Measurements from ENCODE around the gene HTR3D.
A peak's percentile ranks its signal among the peaks of the same experiment; 100 is the strongest.
"Not testable (repeated sequence)": the region's sequence is repeated elsewhere in the genome, so short reads cannot be mapped to it uniquely, and the experiment has no call there.

Gene HTR3D

DNA sequence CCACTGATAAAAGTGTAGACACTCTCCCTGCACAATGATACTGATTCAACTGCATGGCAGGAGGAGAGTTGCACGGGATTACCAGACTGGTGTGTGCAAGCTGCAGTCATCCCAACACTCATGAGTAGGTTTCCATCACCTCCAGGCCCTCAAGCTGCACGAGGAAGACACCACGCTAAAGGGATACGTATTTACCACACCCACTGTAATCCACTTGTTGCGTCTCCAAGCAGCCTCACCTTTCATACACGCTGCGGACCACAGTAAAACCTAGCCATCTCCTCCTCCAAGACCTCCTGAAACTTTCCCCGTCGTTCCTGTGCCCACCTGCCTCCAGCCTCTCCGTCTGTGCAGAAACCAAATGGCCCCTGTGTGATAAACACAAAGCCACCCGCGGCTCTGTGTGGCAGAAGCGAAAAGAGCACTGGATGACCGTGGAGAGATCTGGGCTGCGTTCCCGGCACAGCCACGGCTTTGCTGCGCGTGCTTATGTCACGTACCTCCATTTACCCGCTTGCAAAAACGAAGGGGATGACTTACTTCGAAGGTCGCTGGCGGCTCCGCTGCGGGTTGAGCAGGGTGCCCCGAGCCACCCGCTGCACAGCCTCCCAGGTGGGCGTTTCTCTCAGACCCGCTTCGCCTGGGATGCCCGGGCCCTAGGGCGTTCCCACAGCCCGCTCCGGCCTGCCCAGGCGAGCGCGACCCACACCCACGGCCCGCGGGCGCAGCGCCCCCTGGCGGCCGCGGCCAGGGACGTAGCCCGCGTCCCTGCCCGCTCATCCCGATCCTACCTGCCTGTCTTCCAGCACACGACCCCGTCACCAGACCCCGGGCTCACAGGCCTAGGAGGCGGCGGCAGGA lies 14.5 kb upstream of the HTR3D start:
- peak; percentile 56 to 64 for DNase-seq

GRCh38 chr3:184017672-184018423 lies 13.7 kb upstream of the HTR3D start, which contains the start of gene ABCC5:
Gene ABCC5 (minus strand): TSS chr3:184017884. CDS start chr3:184014392, 3,492 bp downstream.
- DNase-seq, result peak; percentile 86 to 88

DNA sequence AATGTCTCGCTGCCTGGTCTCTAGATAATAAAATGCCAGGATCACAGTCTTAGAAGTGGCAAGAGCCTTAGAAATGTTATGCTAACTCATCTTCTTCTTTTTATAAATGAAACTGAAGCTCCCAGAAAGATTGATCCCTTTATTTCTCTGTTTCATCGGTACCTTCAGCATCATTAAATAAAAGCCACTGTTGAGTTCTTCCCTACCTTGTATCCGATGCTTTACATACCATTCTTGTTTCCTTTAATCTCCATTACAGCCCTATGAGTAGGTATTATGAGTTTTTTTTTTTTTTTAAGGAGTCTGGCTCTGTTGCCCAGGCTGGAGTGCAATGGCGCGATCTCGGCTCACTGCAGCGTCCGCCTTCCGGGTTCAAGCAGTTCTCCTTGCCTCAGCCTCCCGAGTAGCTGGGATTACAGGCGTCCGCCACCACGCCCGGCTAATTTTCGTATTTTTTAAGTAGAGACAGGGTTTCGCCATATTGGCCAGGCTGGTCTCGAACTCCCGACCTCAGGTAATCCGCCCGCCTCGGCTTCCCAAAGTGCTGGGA lies 13.0 kb upstream of the HTR3D start:
- no peak for DNase-seq

DNA sequence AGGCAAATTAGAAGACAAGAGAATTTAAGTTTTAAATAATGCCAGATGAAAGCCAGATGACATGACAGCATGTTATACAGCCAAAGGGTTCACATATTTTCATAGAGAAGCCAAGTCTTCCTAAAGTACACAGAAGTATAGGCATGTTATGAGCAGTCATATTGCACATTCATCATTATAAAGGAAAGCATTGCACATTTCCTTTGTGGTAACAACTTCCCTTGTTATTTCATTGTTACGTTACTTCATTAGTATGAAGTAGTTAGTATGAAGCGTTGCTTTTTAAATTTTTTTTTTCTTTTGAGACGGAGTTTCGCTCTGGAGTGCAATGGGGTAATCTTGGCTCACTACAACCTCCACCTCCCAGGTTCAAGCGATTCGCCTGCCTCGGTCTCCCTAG lies 9.2 kb upstream of the HTR3D start:
- DNase-seq, result no peak

DNA sequence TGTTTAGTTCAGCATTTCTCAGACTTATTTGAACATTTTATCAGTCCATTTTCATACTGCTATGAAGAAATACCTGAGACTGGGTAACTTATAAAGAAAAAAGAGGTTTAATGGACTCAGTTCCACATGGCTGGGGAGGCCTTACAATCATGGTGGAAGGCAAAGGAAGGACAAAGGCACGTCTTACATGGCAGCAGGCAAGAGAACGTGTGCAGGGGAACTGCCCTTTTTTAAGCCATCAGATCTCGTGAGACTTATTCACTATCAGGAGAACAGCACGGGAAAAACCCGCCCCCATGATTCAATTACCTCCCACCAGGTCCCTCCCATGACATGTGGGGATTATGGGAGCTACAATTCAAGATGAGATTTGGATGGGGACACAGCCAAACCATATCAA lies 6.3 kb upstream of the HTR3D start:
- DNase-seq, result not testable (repeated sequence)

GRCh38 chr3:184028275-184028890 lies 3.2 kb upstream of the HTR3D start:
- not testable (repeated sequence) for DNase-seq

DNA sequence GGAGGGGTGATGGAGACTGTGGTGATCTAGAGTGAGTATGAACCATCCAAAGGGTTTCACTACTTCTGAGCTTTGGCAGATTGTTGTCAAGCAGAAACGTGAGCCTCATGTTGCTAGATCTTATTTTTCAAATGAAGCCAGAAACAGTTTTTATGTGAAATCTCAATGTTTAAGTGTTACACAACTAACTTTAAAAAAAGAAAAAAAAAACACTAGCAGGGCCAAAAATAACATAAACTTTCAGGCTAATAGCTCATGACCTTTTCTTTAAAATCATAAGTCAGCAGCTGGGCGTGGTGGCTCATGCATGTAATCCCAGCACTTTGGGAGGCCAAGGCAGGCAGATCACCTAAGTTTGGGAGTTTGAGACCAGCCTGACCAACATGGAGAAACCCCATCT lies 2.1 kb upstream of the HTR3D start:
- DNase-seq, result no peak

DNA sequence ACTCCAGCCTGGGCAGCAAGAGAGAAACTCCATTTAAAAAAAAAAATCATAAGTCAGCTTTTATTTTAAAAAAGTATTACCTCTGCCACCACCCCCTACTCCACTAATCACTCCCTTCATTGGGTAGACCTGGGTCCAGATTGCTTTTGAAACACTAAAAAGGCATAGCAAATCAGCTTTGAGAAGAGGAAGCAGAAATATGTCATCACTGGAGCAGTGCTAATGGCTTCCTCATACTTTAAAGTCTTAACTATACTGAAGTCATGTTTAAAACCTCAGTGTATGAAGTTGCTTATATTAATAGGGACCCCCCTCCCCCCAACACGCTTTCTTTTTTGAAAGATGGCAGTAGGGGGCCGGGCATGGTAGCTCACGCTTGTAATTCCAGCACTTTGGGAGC lies 1.0 kb upstream of the HTR3D start:
- DNase-seq, result no peak

DNA sequence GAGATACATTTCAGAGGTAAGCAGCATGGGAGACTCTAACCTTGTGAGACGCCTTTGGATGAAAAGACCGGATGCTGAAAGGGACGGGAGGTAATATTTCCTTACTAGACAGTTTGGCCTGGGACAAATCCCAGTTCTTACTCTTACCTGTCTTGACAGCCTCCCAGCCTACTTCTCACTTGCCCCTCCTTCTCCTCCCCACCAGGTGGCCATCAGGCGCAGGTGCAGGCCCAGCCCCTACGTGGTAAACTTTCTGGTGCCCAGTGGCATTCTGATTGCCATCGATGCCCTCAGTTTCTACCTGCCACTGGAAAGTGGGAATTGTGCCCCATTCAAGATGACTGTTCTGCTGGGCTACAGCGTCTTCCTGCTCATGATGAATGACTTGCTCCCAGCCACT lies 6.3 kb downstream of the HTR3D start:
- no peak for DNase-seq

DNA sequence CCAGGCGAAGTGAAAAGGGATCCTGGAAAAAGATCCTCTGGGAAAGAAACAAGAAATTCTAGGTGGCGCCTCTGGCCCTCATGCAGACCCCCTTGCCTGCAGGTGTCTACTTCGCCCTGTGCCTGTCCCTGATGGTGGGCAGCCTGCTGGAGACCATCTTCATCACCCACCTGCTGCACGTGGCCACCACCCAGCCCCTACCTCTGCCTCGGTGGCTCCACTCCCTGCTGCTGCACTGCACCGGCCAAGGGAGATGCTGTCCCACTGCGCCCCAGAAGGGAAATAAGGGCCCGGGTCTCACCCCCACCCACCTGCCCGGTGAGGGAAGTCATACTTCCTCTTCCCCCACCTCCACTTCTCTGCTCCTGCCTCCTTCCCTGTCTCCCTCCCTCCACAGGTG lies 6.8 kb downstream of the HTR3D start:
- not testable (repeated sequence) for DNase-seq

DNA sequence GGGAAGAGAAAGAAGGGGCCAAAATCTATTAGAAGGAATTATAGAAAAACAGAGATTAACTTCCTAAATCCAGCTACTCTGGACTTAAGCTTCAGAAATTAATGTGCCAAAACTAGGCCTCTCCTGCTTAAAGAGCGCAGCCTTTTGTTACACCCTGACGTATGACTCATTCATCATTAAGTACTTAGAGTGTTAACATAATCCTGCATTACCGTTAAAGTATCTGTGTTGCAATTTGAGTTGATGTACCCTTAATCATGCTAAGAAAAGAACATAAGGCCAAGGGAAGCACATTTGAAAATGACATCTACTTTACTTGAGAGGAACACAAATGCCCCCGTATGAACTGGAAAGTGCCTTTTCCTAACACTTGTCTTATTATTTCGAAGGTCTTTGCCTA lies 7.9 kb downstream of the HTR3D start:
- DNase-seq, result no peak

DNA sequence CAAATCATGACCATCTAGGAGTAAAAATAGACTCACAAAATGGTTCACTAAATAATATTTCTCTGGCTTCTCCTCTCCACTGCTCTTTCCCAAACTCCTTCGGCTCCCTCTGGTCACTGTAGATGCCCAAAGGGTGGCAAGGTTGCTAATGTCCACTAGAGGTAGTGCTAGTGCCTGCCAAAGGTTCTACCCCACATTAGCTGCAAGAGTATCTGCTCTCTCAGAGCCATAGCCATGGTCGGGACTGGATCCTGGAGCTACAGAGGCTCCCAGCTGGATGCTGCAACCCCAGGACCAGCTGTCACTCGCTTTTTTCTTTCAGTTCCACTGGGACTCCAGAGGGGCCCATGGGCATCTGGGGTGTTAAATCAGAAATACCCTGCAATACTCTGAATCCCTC lies 8.5 kb downstream of the HTR3D start:
- DNase-seq, result no peak

- no peak for DNase-seq
These were observed 11.1 kb downstream of the HTR3D start for GRCh38 chr3:184042617-184043016.

- DNase-seq, result no peak
These were observed 14.5 kb downstream of the HTR3D start for GRCh38 chr3:184045995-184046394.

- DNase-seq, result no peak
These were observed 18.8 kb downstream of the HTR3D start for GRCh38 chr3:184050217-184050847.

- no peak for DNase-seq
These were observed 21.2 kb downstream of the HTR3D start, which contains the start of gene HTR3C for GRCh38 chr3:184052767-184053166. Gene HTR3C (plus strand): TSS chr3:184053047. CDS start chr3:184053081, 34 bp downstream.

DNA sequence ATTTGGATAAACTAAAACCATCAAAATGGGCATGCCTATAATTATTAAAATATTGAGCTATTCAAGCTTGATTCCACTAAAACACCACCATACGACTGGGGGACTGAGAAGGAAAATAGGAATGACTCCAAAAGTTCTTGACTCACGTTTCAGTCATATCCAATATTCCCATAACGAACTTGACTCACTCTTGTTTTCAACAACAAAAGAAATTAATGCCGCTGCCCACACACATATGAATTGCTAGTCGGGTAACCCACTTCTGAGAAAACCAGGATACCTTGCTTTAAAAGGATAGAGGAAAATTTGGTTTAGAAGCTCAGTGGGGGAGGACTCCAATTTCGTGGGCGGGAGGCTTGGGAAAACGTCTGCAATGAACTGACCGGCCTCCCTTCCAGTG lies 26.5 kb downstream of the HTR3D start:
- no peak for DNase-seq

DNA sequence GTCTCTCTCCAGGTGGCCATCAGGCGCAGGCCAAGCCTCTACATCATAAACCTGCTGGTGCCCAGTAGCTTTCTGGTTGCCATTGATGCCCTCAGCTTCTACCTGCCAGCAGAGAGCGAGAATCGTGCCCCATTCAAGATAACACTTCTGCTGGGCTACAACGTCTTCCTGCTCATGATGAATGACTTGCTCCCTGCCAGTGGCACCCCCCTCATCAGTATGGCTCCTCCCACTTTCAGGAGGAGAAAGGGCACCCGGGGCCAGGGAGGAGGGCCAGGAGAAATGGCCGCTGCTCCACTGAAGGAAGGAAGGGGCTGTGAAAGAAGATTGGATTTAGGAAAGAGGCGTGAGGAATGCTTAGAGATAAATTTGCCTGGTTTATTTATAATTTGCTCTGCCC lies 27.9 kb downstream of the HTR3D start:
- DNase-seq, result no peak

- DNase-seq, result no peak
These were observed 31.1 kb downstream of the HTR3D start for GRCh38 chr3:184062637-184063036.

GRCh38 chr3:184066211-184066610 lies 34.7 kb downstream of the HTR3D start:
- DNase-seq, result no peak

- DNase-seq, result no peak
These were observed 36.1 kb downstream of the HTR3D start for GRCh38 chr3:184067573-184068055.

- DNase-seq, result no peak
These were observed 36.8 kb downstream of the HTR3D start for GRCh38 chr3:184068344-184068743.

GRCh38 chr3:184071142-184071541 lies 39.6 kb downstream of the HTR3D start:
- not testable (repeated sequence) for DNase-seq
